NT2/D1 (cell line): ENCODE measurements around the gene LRMDA.

Experiments
- SUZ12 ChIP-seq: IDR thresholded peaks from 2 replicates; pipeline ENCODE4 v1.6.1; 2011; ENCODE audit not compliant: insufficient read length, insufficient read depth; ENCODE audit errors: extremely low read depth
- ZNF274 ChIP-seq: IDR thresholded peaks from 2 replicates; pipeline ENCODE4 v1.6.1; 2011; ENCODE audit warnings: mild to moderate bottlenecking, low read depth, low read length

GRCh38 chr10:75762431-75762802, 331.0 kb downstream of the LRMDA start:
- TF ChIP-seq ZNF274 (no peak), SUZ12 (no peak)
